ENCODE measurements around the gene VAC14. TPM values are rescaled to one million over a fixed set of nuclear protein-coding genes. Genes with fewer than 3 reads are reported as not detected.

Gene VAC14
- polyA plus RNA-seq, 3 donors = 20.7 to 49.4 (median 31.1) TPM

DNA sequence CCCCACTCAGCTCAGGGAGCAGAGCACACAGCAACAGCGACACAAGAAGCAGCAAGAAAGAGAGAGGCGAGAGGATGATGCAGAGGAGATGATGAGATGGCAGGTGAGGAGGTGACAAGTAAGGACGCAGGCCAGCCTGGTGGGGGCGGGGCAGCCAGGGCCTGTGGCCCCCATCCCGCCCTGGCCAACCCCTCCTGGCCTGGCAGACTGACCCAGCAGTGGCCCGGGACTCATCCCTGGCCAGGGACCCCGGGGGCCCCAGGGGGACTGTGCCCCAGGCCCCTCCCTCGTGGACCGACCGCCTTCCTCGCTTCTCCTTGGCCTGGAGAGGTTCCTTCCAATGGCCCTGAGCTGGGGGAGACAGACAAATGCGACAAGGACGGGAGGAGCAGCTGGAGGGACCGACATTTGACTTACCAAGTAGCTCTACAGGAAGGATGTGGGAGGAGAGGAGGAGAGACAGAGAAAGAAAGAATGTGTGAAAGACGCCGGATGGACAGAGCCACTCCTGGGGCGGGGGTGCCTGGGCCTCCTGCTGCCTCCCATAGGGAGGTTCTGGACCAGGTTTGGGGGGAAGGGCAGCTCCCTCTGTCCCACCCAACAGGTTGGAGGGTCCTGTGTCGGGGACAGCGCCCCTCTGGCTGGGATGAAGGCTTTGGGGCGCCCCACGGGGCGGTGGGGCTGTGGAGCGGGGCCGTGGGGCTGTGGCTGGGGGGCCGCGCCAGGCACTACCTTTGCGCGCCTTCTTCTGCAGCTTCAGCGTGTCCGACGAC is 121.9 kb downstream of the VAC14 start:
- Histone ChIP-seq H3K4me2 (replicated peaks; ENCODE audit: extremely low read depth, low read length, poor library complexity, severe bottlenecking) (no peak overlapping the region), H3K4me3 (replicated peaks in 1 of 3; ENCODE audit: low read depth in 2 of 3, low read length in 3 of 3) (no peak overlapping the region), H3K36me3 (replicated peaks in 1 of 2; ENCODE audit: control insufficient read depth in 1 of 2, insufficient read depth in 2 of 2, low read length in 2 of 2) (no peaks in the 10 kb centered on the region), H3K79me2 (ENCODE audit: insufficient read depth, low read length) (no peaks in the 10 kb centered on the region), H4K20me1 (ENCODE audit: insufficient read depth, low read length) (no peaks in the 10 kb centered on the region), H3K27ac (ENCODE audit: low read depth in 1 of 2, low read length in 2 of 2) (no peak overlapping the region), H3K9ac (ENCODE audit: insufficient read depth, low read length, poor library complexity, severe bottlenecking) (no peak overlapping the region), H3K4me1 (ENCODE audit: control insufficient read depth in 1 of 2, insufficient read depth in 2 of 2, low read length in 2 of 2) (no peaks in the 10 kb centered on the region), H2AFZ (ENCODE audit: insufficient read depth, low read depth, low read length, poor library complexity, severe bottlenecking) (no peak overlapping the region), H3K9me3 (replicated peaks in 1 of 2; ENCODE audit: control insufficient read depth in 1 of 2, insufficient read depth in 1 of 2, low read length in 2 of 2) (no peaks in the 10 kb centered on the region), H3K27me3 (ENCODE audit: control insufficient read depth in 2 of 2, insufficient read depth in 2 of 2, low read length in 2 of 2) (no peaks in the 10 kb centered on the region)
- Mint-ChIP-seq H3K27me3 (ENCODE audit: low read depth in 3 of 3) (peaks cover 0 to 9% (median 3%) of the 10 kb centered on the region in 3 donors), H3K27ac (no peak overlapping the region), H3K9me3 (peaks cover 0 to 3% (median 0%) of the 10 kb centered on the region in 7 donors), H3K4me1 (no peaks in the 10 kb centered on the region), H3K36me3 (no peaks in the 10 kb centered on the region), H3K4me3 (no peak overlapping the region)
- no peak for TF ChIP-seq CTCF (IDR thresholded peaks at IDR 0.05)
- no peak for DNase-seq
- intact Hi-C loops (cut with micrococcal nuclease) = no loop called here
- 92% methylated on average over 26 of the region's 31 CpGs for WGBS (ENCODE audit: insufficient coverage)

- peaks cover 0 to 6% (median 0%) of the 10 kb centered on the region in 3 donors for H3K27me3 Mint-ChIP-seq (ENCODE audit: low read depth in 3 of 3)
- no peak overlapping the region for H3K27ac ChIP-seq (ENCODE audit: low read depth in 1 of 2, low read length in 2 of 2)
- no peak overlapping the region for H3K4me3 ChIP-seq (replicated peaks in 1 of 3; ENCODE audit: low read depth in 2 of 3, low read length in 3 of 3)
- no peak overlapping the region for H3K4me2 ChIP-seq (replicated peaks; ENCODE audit: extremely low read depth, low read length, poor library complexity, severe bottlenecking)
- no peak overlapping the region for H3K4me3 Mint-ChIP-seq
- TF ChIP-seq CTCF (IDR thresholded peaks at IDR 0.05) = no peak
- H3K9ac ChIP-seq (ENCODE audit: insufficient read depth, low read length, poor library complexity, severe bottlenecking) = no peak overlapping the region
- H2AFZ ChIP-seq (ENCODE audit: insufficient read depth, low read depth, low read length, poor library complexity, severe bottlenecking) = no peak overlapping the region
- no peaks in the 10 kb centered on the region for H3K79me2 ChIP-seq (ENCODE audit: insufficient read depth, low read length)
- H3K36me3 ChIP-seq (replicated peaks in 1 of 2; ENCODE audit: control insufficient read depth in 1 of 2, insufficient read depth in 2 of 2, low read length in 2 of 2) = no peaks in the 10 kb centered on the region
- H3K36me3 Mint-ChIP-seq = no peaks in the 10 kb centered on the region
- no peaks in the 10 kb centered on the region for H3K4me1 Mint-ChIP-seq
- WGBS (ENCODE audit: insufficient coverage) = 98% methylated on average over 22 of the region's 22 CpGs
- intact Hi-C loops (cut with micrococcal nuclease) = no loop called here
- no peaks in the 10 kb centered on the region for H3K4me1 ChIP-seq (ENCODE audit: control insufficient read depth in 1 of 2, insufficient read depth in 2 of 2, low read length in 2 of 2)
- peaks cover 0 to 3% (median 0%) of the 10 kb centered on the region in 7 donors for H3K9me3 Mint-ChIP-seq
- no peaks in the 10 kb centered on the region for H4K20me1 ChIP-seq (ENCODE audit: insufficient read depth, low read length)
- no peaks in the 10 kb centered on the region for H3K27me3 ChIP-seq (ENCODE audit: control insufficient read depth in 2 of 2, insufficient read depth in 2 of 2, low read length in 2 of 2)
- no peak overlapping the region for H3K27ac Mint-ChIP-seq
- no peaks in the 10 kb centered on the region for H3K9me3 ChIP-seq (replicated peaks in 1 of 2; ENCODE audit: control insufficient read depth in 1 of 2, insufficient read depth in 1 of 2, low read length in 2 of 2)
- no peak for DNase-seq
Measured at GRCh38 chr16:70678121-70678897, 122.6 kb downstream of the VAC14 start.
